ENCODE results near the gene PPP1CB.

PPP1CB gene

DNA sequence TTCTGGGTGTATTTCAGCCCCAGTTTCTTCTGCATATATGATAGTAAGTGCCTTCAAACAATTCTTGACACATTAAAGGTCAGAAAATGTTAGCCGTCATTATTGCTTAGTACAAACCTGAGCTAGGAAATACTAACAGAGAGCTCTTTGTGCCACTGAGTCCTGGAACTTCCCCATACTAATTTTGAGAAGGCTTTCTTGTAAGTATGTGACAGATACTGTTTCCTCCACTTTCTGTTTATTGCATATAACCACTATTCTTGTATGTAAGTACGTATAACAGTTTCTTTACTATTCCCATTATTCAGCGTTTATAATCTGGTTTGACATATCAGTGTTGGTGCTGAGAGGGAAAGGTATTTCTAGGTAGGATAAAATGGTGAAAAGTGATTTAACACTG, 9.8 kb downstream of the PPP1CB start:
- Histone ChIP-seq H3K27me3 (ENCODE audit: control insufficient read depth, insufficient read depth, low read length) (no peaks in the 10 kb centered on the region), H3K36me3 (ENCODE audit: control insufficient read depth, low read depth, low read length) (peaks cover 10% of the 10 kb centered on the region), H3K9me3 (ENCODE audit: control insufficient read depth, low read depth, low read length) (no peaks in the 10 kb centered on the region), H3K9ac (ENCODE audit: low read length) (no peak overlapping the region), H3K4me1 (ENCODE audit: control insufficient read depth, low read depth, low read length) (no peaks in the 10 kb centered on the region), H3K27ac (ENCODE audit: low read length) (no peak overlapping the region), H3K4me3 (ENCODE audit: low read length) (no peak overlapping the region)

DNA sequence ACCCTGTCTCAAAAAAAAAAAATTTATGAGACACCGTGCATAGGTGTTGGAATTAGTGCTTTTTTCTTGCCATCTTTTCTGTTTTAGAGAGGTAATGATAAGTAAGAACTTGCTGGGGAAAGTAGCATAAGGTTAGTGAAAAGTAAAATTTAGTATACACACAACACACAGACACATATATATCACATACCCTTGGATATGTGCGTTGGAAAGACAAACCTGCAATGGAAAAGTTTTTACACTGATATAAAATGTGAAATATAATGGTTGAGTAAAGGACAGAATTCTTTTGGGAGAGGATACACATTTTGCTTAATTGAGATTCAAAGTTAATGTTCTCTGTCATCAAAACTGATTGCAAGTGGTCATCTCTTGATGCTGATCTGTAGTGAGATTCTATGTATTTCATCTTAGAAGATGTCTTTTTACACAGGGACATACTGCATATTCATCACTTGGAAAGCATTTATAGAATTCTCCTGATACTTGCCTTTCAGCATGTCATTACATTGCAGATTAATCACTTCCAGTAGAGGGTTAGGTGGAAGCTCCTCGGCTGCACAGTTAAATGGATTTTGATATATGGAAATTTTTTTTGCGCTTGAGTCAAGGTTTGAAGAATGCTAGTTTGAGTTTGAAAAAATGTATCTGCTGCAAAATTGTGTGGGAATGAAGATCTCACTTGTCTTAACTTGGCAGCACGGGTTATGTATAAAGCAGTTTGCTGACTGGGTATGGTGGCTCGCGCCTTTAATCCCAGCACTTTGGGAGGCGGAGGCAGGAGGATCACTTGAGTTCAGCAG, 13.5 kb downstream of the PPP1CB start:
- Histone ChIP-seq H3K27me3 (ENCODE audit: control insufficient read depth, insufficient read depth, low read length) (no peaks in the 10 kb centered on the region), H3K9me3 (ENCODE audit: control insufficient read depth, low read depth, low read length) (no peaks in the 10 kb centered on the region), H3K36me3 (ENCODE audit: control insufficient read depth, low read depth, low read length) (peaks cover 7% of the 10 kb centered on the region), H3K9ac (ENCODE audit: low read length) (no peak overlapping the region), H3K4me3 (ENCODE audit: low read length) (no peak overlapping the region), H3K4me1 (ENCODE audit: control insufficient read depth, low read depth, low read length) (no peaks in the 10 kb centered on the region), H3K27ac (ENCODE audit: low read length) (no peak overlapping the region)

DNA sequence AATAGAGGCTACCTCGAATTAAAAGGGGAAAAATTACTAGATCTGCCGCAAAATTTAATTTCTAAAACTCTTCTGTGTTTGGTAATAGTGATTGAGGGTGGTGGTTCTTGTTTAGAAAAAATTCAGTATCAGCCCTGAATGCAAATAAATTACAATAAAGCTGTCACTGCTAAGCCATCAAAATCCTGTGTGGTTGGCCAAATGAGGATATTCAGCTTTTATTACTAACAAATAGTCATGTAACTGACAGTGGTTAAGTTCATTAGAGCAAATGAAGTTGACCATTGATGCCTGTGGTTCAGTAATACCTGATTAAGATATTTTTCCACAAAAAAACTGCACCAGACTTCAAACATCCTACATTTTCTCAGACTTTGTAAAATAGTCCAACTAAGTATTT, 14.4 kb downstream of the PPP1CB start:
- Histone ChIP-seq H3K27me3 (ENCODE audit: control insufficient read depth, insufficient read depth, low read length) (no peaks in the 10 kb centered on the region), H3K4me3 (ENCODE audit: low read length) (no peak overlapping the region), H3K9me3 (ENCODE audit: control insufficient read depth, low read depth, low read length) (no peaks in the 10 kb centered on the region), H3K9ac (ENCODE audit: low read length) (no peak overlapping the region), H3K27ac (ENCODE audit: low read length) (no peak overlapping the region), H3K36me3 (ENCODE audit: control insufficient read depth, low read depth, low read length) (peaks cover 5% of the 10 kb centered on the region), H3K4me1 (ENCODE audit: control insufficient read depth, low read depth, low read length) (no peaks in the 10 kb centered on the region)

DNA sequence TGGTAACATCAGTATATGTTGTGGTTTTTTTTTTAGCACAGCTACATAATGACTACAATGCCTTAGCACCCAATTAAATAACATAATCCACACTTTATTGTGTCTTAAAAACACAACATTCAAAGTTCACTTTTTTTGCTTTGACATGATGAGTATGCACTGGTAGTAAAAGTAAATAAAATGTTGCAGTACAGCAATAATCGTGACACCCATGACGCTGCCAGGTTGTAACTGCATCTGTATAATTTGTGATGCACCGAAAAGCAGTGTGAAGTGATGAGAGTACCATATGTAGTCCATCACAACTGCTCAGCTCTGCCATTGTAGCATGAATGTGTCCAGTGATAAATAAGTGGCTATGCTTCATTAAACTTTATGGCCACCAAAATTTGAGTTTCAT, 15.7 kb downstream of the PPP1CB start:
- Histone ChIP-seq H3K4me3 (ENCODE audit: low read length) (no peak overlapping the region), H3K9me3 (ENCODE audit: control insufficient read depth, low read depth, low read length) (no peaks in the 10 kb centered on the region), H3K9ac (ENCODE audit: low read length) (no peak overlapping the region), H3K27me3 (ENCODE audit: control insufficient read depth, insufficient read depth, low read length) (no peaks in the 10 kb centered on the region), H3K36me3 (ENCODE audit: control insufficient read depth, low read depth, low read length) (no peaks in the 10 kb centered on the region), H3K4me1 (ENCODE audit: control insufficient read depth, low read depth, low read length) (no peaks in the 10 kb centered on the region), H3K27ac (ENCODE audit: low read length) (no peak overlapping the region)

DNA sequence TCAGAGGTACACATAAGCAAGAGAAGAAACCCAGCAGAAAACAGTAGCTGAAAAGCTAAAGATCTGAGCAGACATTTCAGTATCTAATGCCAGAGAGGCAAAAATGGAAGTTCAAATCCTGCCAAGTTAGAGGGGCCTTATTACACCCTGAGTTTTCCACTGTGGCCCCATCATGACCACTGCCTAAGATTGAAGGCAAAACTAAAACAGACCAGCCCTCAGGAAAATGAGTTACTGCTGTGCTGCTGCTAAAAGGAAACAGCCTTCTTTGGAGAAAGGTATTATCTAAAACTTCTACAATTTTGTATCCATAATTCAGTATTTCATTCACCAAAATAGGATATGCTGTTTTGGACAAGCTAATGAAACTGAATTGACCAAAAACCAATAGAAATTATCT, 16.8 kb downstream of the PPP1CB start:
- no peak overlapping the region for H3K9ac ChIP-seq (ENCODE audit: low read length)
- no peak overlapping the region for H3K27ac ChIP-seq (ENCODE audit: low read length)
- H3K36me3 ChIP-seq (ENCODE audit: control insufficient read depth, low read depth, low read length), result no peaks in the 10 kb centered on the region
- no peaks in the 10 kb centered on the region for H3K9me3 ChIP-seq (ENCODE audit: control insufficient read depth, low read depth, low read length)
- H3K4me3 ChIP-seq (ENCODE audit: low read length), result no peak overlapping the region
- H3K4me1 ChIP-seq (ENCODE audit: control insufficient read depth, low read depth, low read length), result no peaks in the 10 kb centered on the region
- H3K27me3 ChIP-seq (ENCODE audit: control insufficient read depth, insufficient read depth, low read length), result no peaks in the 10 kb centered on the region

DNA sequence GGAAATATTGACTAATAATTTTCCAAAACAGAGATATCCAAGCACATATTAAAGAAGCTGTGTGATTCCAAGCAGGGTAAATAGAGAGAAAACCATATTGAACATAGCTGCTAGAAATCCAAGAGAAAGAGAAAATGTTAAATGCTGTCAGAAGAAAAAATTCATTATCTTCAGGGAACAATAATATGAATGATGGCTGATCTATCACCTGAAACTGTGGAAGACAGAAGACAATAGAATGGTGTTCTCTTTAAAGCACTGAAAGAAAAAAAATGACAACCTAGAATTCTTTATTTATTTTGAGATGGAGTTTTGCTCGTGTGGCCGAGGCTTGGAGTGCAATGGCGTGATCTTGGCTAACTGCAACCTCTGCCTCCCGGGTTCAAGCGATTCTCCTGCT, 17.3 kb downstream of the PPP1CB start:
- no peaks in the 10 kb centered on the region for H3K9me3 ChIP-seq (ENCODE audit: control insufficient read depth, low read depth, low read length)
- no peaks in the 10 kb centered on the region for H3K4me1 ChIP-seq (ENCODE audit: control insufficient read depth, low read depth, low read length)
- no peak overlapping the region for H3K27ac ChIP-seq (ENCODE audit: low read length)
- no peaks in the 10 kb centered on the region for H3K27me3 ChIP-seq (ENCODE audit: control insufficient read depth, insufficient read depth, low read length)
- no peaks in the 10 kb centered on the region for H3K36me3 ChIP-seq (ENCODE audit: control insufficient read depth, low read depth, low read length)
- H3K4me3 ChIP-seq (ENCODE audit: low read length), result no peak overlapping the region
- H3K9ac ChIP-seq (ENCODE audit: low read length), result no peak overlapping the region

DNA sequence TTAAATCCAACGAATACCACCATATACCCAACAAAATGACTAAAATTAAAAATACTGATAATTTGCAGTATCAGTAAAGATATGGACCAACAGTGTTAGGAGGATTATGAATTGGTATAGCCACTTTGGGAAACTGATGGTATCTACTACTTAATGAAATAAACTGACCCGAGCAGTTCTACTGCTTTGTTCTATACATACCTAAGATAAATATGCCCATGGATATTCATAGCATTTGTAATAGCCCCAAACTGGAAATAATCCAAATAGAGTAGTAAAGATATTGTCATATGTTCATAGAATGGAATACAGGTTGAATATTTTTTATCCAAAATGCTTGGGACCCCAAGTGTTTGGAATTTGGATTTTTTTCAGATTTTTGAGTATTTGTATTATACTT, 20.7 kb downstream of the PPP1CB start:
- H3K27ac ChIP-seq (ENCODE audit: low read length), result no peak overlapping the region
- H3K4me1 ChIP-seq (ENCODE audit: control insufficient read depth, low read depth, low read length), result no peaks in the 10 kb centered on the region
- H3K36me3 ChIP-seq (ENCODE audit: control insufficient read depth, low read depth, low read length), result peaks cover 8% of the 10 kb centered on the region
- H3K27me3 ChIP-seq (ENCODE audit: control insufficient read depth, insufficient read depth, low read length), result no peaks in the 10 kb centered on the region
- no peak overlapping the region for H3K4me3 ChIP-seq (ENCODE audit: low read length)
- no peak overlapping the region for H3K9ac ChIP-seq (ENCODE audit: low read length)
- H3K9me3 ChIP-seq (ENCODE audit: control insufficient read depth, low read depth, low read length), result no peaks in the 10 kb centered on the region

DNA sequence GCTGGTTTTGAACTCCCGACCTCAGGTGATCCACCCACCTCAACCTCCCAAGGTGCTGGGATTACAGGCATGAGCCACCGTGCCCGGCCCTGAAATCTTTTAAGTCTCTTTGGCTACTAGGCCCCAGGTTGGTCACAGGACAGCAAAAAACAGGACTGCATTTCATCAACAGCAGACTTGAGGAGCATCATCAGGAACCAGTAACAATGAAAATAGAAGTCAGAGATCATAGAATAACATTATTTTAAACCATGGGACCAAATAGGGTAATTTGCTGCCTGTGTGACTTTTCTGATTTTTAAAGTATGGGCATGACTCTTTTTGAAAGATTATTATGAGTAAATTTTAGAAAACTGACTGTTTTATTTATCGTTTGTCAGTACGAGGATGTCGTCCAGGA, 24.8 kb downstream of the PPP1CB start:
- Histone ChIP-seq H3K27ac (ENCODE audit: low read length) (no peak overlapping the region), H3K4me3 (ENCODE audit: low read length) (no peak overlapping the region), H3K27me3 (ENCODE audit: control insufficient read depth, insufficient read depth, low read length) (no peaks in the 10 kb centered on the region), H3K4me1 (ENCODE audit: control insufficient read depth, low read depth, low read length) (no peaks in the 10 kb centered on the region), H3K36me3 (ENCODE audit: control insufficient read depth, low read depth, low read length) (peaks cover 44% of the 10 kb centered on the region), H3K9ac (ENCODE audit: low read length) (no peak overlapping the region), H3K9me3 (ENCODE audit: control insufficient read depth, low read depth, low read length) (no peaks in the 10 kb centered on the region)

DNA sequence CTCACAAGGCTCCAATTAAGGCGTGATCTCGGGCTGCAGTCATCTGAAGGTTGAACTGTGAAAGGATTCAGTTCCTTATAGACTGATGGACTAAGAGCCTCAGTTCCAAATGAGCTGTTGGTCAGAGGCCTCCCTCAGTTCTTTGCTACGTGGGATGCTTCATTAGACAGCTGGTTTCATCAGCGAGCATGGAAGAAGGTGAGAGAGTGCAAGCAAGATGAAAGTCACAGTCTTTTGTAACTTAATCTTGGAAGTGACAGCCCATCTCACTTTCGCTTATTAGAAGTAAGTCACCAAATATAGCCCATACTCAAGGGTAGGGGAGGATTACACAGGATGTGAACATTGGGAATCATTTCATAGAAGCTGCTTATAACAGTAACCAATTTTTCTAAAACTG, 26.8 kb downstream of the PPP1CB start:
- H3K4me3 ChIP-seq (ENCODE audit: low read length), result no peak overlapping the region
- H3K4me1 ChIP-seq (ENCODE audit: control insufficient read depth, low read depth, low read length), result no peaks in the 10 kb centered on the region
- no peak overlapping the region for H3K27ac ChIP-seq (ENCODE audit: low read length)
- no peaks in the 10 kb centered on the region for H3K9me3 ChIP-seq (ENCODE audit: control insufficient read depth, low read depth, low read length)
- H3K9ac ChIP-seq (ENCODE audit: low read length), result no peak overlapping the region
- H3K27me3 ChIP-seq (ENCODE audit: control insufficient read depth, insufficient read depth, low read length), result no peaks in the 10 kb centered on the region
- H3K36me3 ChIP-seq (ENCODE audit: control insufficient read depth, low read depth, low read length), result peaks cover 62% of the 10 kb centered on the region

DNA sequence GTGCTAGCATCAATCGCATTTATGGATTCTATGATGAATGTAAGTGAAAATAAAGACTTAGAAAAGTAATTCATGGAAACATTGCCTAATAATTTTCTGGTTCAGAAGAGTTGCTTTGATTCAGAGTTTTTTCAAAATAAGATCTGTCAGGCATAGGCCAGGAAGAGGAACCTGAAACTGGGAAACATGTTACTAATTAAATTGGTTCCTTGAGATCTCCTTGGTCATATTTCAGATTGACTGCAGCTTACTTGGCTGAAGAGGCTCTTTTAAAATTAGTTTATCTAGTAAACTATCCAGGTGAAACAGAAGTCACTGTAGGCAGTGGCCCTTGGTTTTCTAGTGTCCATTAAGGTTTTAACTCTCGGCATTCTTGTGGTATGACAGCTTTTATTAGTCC, 27.4 kb downstream of the PPP1CB start:
- Histone ChIP-seq H3K4me3 (ENCODE audit: low read length) (no peak overlapping the region), H3K27ac (ENCODE audit: low read length) (no peak overlapping the region), H3K36me3 (ENCODE audit: control insufficient read depth, low read depth, low read length) (peaks cover 68% of the 10 kb centered on the region), H3K4me1 (ENCODE audit: control insufficient read depth, low read depth, low read length) (no peaks in the 10 kb centered on the region), H3K9ac (ENCODE audit: low read length) (no peak overlapping the region), H3K27me3 (ENCODE audit: control insufficient read depth, insufficient read depth, low read length) (no peaks in the 10 kb centered on the region), H3K9me3 (ENCODE audit: control insufficient read depth, low read depth, low read length) (no peaks in the 10 kb centered on the region)

DNA sequence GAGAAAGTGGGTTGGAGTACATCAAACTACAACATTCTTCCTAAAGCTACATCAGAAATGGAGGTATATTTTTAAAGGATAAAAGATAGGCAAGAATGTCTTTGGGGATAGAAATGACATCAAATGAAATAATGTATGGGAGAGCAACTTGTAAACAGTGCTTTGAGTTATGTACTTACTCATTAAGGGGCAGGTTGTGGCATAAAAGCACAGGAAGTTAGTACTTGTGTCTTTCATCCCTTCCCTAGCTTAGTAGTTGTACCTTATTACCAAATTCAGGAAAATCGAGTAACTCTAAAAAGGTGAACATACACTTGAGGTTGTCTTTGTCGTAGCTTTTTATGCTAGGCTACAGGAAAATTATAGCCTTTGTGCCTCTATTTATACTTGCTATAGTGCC, 28.9 kb downstream of the PPP1CB start:
- Histone ChIP-seq H3K27me3 (ENCODE audit: control insufficient read depth, insufficient read depth, low read length) (no peaks in the 10 kb centered on the region), H3K9me3 (ENCODE audit: control insufficient read depth, low read depth, low read length) (no peaks in the 10 kb centered on the region), H3K4me1 (ENCODE audit: control insufficient read depth, low read depth, low read length) (no peaks in the 10 kb centered on the region), H3K36me3 (ENCODE audit: control insufficient read depth, low read depth, low read length) (peaks cover 75% of the 10 kb centered on the region), H3K9ac (ENCODE audit: low read length) (no peak overlapping the region), H3K4me3 (ENCODE audit: low read length) (no peak overlapping the region), H3K27ac (ENCODE audit: low read length) (no peak overlapping the region)

DNA sequence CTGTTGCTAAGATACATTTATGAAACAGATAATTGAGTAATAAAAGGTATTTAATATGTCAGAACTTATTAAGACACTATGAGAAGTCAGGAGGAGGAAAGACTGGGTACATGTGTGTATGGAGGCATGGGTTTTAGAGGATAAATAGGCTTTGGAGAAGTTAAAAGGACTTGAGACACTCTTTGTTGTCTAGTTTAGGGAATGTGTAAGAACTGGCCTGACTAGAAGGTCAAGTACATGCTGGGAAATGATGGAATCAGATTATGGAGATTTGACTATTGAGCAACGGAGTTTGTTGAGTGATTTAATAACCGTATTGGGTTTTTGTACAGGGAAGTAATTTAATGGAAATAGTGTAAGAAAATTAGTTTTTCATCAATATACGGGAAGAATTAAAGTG, 30.8 kb downstream of the PPP1CB start:
- Histone ChIP-seq H3K36me3 (ENCODE audit: control insufficient read depth, low read depth, low read length) (peaks cover 77% of the 10 kb centered on the region), H3K27ac (ENCODE audit: low read length) (no peak overlapping the region), H3K9ac (ENCODE audit: low read length) (no peak overlapping the region), H3K27me3 (ENCODE audit: control insufficient read depth, insufficient read depth, low read length) (no peaks in the 10 kb centered on the region), H3K4me3 (ENCODE audit: low read length) (no peak overlapping the region), H3K4me1 (ENCODE audit: control insufficient read depth, low read depth, low read length) (no peaks in the 10 kb centered on the region), H3K9me3 (ENCODE audit: control insufficient read depth, low read depth, low read length) (no peaks in the 10 kb centered on the region)

Data from iPS-18a (cell line).